SK-N-SH (cell line): ENCODE results near the gene DVL2. TPM values are rescaled to one million over a fixed set of nuclear protein-coding genes. Genes with fewer than 3 reads are reported as not detected.

Source experiments
- CTCF ChIA-PET: fragments of 300-600, 350-600 bp; formaldehyde crosslinking; extraction: SDS; loops from one replicate; lab custom pipeline; 2021; lab: Yijun Ruan, JAX
- POLR2A ChIA-PET: fragments of 350-600 bp; sonication (Branson Sonifier 250); formaldehyde crosslinking; extraction: SDS; loops from one replicate; lab custom pipeline; 2020; ENCODE audit warnings: antibody characterized with exemption, inconsistent platforms; lab: Yijun Ruan, JAX
- DNase-seq: peaks from one replicate; pipeline ENCODE4 v3.0.0; 2012
- H2AFZ ChIP-seq: fragments of 200-600 bp; sonication (generic); 2 replicates; pipeline ENCODE4 v1.8.1; 2016; ENCODE audit warnings: antibody characterized with exemption, mild to moderate bottlenecking, low read depth
- H3F3A ChIP-seq: fragments of 200-600 bp; sonication (generic); replicated peaks from 2 replicates; pipeline ENCODE3; 2016; ENCODE audit warnings: antibody characterized with exemption, mild to moderate bottlenecking; ENCODE audit not compliant: insufficient read depth
- H3K27ac ChIP-seq, 2 experiments: fragments of 200-500 bp in 1 of 2; fragments of 200-600 bp in 1 of 2; sonication (Bioruptor generic) in 1 of 2; sonication (generic), shearing (Covaris generic) in 1 of 2; 2 replicates each; pipeline versions ENCODE4 v1.5.1 to v1.6.1; 2014 to 2016; ENCODE audit warnings: low read depth in 2 of 2, inconsistent platforms in 1 of 2, low read length in 1 of 2, mild to moderate bottlenecking in 1 of 2, mixed read lengths in 1 of 2
- H3K27me3 ChIP-seq: fragments of 200-600 bp; sonication (generic), shearing (Covaris generic); 2 replicates; pipeline ENCODE4 v1.6.1; 2016; ENCODE audit warnings: mixed run types; ENCODE audit not compliant: insufficient read depth
- H3K36me3 ChIP-seq, 2 experiments: fragments of 200-500 bp in 1 of 2; fragments of 200-600 bp in 1 of 2; sonication (Bioruptor generic) in 1 of 2; sonication (generic) in 1 of 2; replicated peaks in 1 of 2; 2 replicates each; pipeline versions ENCODE3 to v1.5.1; 2014 to 2016; ENCODE audit warnings: low read length in 1 of 2, mild to moderate bottlenecking in 1 of 2; ENCODE audit not compliant: insufficient read depth in 2 of 2, control insufficient read depth in 1 of 2
- H3K4me1 ChIP-seq, 2 experiments: fragments of 200-500 bp in 1 of 2; fragments of 200-600 bp in 1 of 2; sonication (Bioruptor generic) in 1 of 2; sonication (generic), shearing (Covaris generic) in 1 of 2; 2 replicates each; pipeline versions ENCODE4 v1.5.1 to v1.6.1; 2014 to 2016; ENCODE audit warnings: low read depth in 1 of 2, low read length in 1 of 2, mixed run types in 1 of 2; ENCODE audit not compliant: insufficient read depth in 2 of 2, control insufficient read depth in 1 of 2
- H3K4me2 ChIP-seq: fragments of 200-600 bp; sonication (generic), shearing (Covaris generic); 2 replicates; pipeline ENCODE4 v1.6.1; 2017; ENCODE audit warnings: mixed run types
- H3K4me3 ChIP-seq, 2 experiments: fragments of 200-500 bp in 1 of 2; fragments of 200-600 bp in 1 of 2; sonication (Bioruptor generic) in 1 of 2; sonication (generic), shearing (Covaris generic) in 1 of 2; 2 replicates each; pipeline versions ENCODE4 v1.5.1 to v1.8.1; 2014 to 2016; ENCODE audit warnings: low read depth in 2 of 2, inconsistent platforms in 1 of 2, low read length in 1 of 2, mild to moderate bottlenecking in 1 of 2, mixed read lengths in 1 of 2, moderate library complexity in 1 of 2
- H3K79me2 ChIP-seq: fragments of 200-600 bp; sonication (generic); 2 replicates; pipeline ENCODE4 v1.8.1; 2017; ENCODE audit warnings: mild to moderate bottlenecking; ENCODE audit not compliant: insufficient read depth
- H3K9ac ChIP-seq: fragments of 200-600 bp; sonication (generic); 2 replicates; pipeline ENCODE4 v1.6.1; 2017; ENCODE audit warnings: mixed run types
- H3K9me2 ChIP-seq: fragments of 200-600 bp; sonication (generic); 2 replicates; pipeline ENCODE4 v1.6.1; 2017; ENCODE audit warnings: mixed run types
- H3K9me3 ChIP-seq: fragments of 200-600 bp; sonication (generic); 2 replicates; pipeline ENCODE4 v1.6.1; 2017; ENCODE audit warnings: mixed run types, mild to moderate bottlenecking, moderate library complexity
- H4K20me1 ChIP-seq: fragments of 200-600 bp; sonication (generic); 2 replicates; pipeline ENCODE4 v1.6.1; 2017; ENCODE audit warnings: mild to moderate bottlenecking, mixed run types; ENCODE audit not compliant: insufficient read depth
- CHD2 ChIP-seq: fragments of 150-350 bp; IDR thresholded peaks from 2 replicates; pipeline ENCODE4 v1.6.1; 2018; ENCODE audit warnings: low read length; ENCODE audit not compliant: partially characterized antibody
- ELF1 ChIP-seq: IDR thresholded peaks from 2 replicates; pipeline ENCODE4 v1.4.0; 2012
- EP300 ChIP-seq, 2 experiments: IDR thresholded peaks; 2 replicates each; pipeline versions ENCODE4 v1.4.0 to v1.6.1; 2012; ENCODE audit warnings: borderline replicate concordance in 1 of 2, low read depth in 1 of 2, low read length in 1 of 2
- EZH2phosphoT487 ChIP-seq: fragments of 200-600 bp; sonication (generic); IDR thresholded peaks from 2 replicates; pipeline ENCODE4 v1.6.1; 2017; ENCODE audit warnings: low read depth, mixed run types, mild to moderate bottlenecking, antibody characterized with exemption, moderate library complexity, borderline replicate concordance
- FOSL2 ChIP-seq: IDR thresholded peaks from 2 replicates; pipeline ENCODE4 v1.4.0; 2012; ENCODE audit warnings: low read depth, mild to moderate bottlenecking, moderate library complexity, borderline replicate concordance
- GATA2 ChIP-seq: sonication (generic); formaldehyde crosslinking; IDR thresholded peaks from 2 replicates; pipeline ENCODE4 v1.5.0; 2020; ENCODE audit warnings: mild to moderate bottlenecking, missing genetic modification reagents
- MAX ChIP-seq: IDR thresholded peaks from 2 replicates; pipeline ENCODE4 v1.4.0; 2012; ENCODE audit warnings: low read depth
- MEF2A ChIP-seq: IDR thresholded peaks from 2 replicates; pipeline ENCODE4 v1.4.0; 2012; ENCODE audit warnings: low read depth, borderline replicate concordance
- NFIC ChIP-seq: IDR thresholded peaks from 2 replicates; pipeline ENCODE4 v1.4.0; 2012; ENCODE audit warnings: borderline replicate concordance
- POLR2AphosphoS5 ChIP-seq: IDR thresholded peaks from 2 replicates; pipeline ENCODE4 v1.6.1; 2012; ENCODE audit warnings: low read depth, low read length
- RAD21 ChIP-seq: IDR thresholded peaks from 2 replicates; pipeline ENCODE4 v1.6.1; 2012; ENCODE audit warnings: mild to moderate bottlenecking, low read length
- REST ChIP-seq: IDR thresholded peaks from 2 replicates; pipeline ENCODE4 v1.6.1; 2012; ENCODE audit warnings: mild to moderate bottlenecking, low read depth, low read length, moderate library complexity
- RFX5 ChIP-seq: IDR thresholded peaks from 2 replicates; pipeline ENCODE4 v1.6.1; 2012; ENCODE audit warnings: mild to moderate bottlenecking, improper control_type of control experiment, low read length
- SIN3A ChIP-seq: IDR thresholded peaks from 2 replicates; pipeline ENCODE4 v1.6.1; 2012; ENCODE audit warnings: low read depth, mild to moderate bottlenecking, low read length, moderate library complexity, borderline replicate concordance
- TAF1 ChIP-seq: IDR thresholded peaks from 2 replicates; pipeline ENCODE4 v1.6.1; 2012; ENCODE audit warnings: low read depth, mild to moderate bottlenecking, low read length, moderate library complexity, borderline replicate concordance
- TCF12 ChIP-seq: IDR thresholded peaks from 2 replicates; pipeline ENCODE4 v1.4.0; 2012
- TEAD4 ChIP-seq: IDR thresholded peaks from 2 replicates; pipeline ENCODE4 v1.4.0; 2012; ENCODE audit warnings: mild to moderate bottlenecking, borderline replicate concordance; ENCODE audit not compliant: insufficient read depth
- USF1 ChIP-seq: IDR thresholded peaks from 2 replicates; pipeline ENCODE4 v1.4.0; 2012; ENCODE audit warnings: low read depth, borderline replicate concordance
- ZBTB33 ChIP-seq: IDR thresholded peaks from 2 replicates; pipeline ENCODE4 v1.4.0; 2012; ENCODE audit warnings: low read depth, borderline replicate concordance
- WGBS: methylation state at CpG from one replicate; pipeline ENCODE4 v1.1.6; 2017; ENCODE audit warnings: low lambda C conversion rate; 5-methylcytosine and 5-hydroxymethylcytosine counted together
- polyA plus RNA-seq, 3 experiments: library from polyadenylated mRNA; depleted of rRNA; stranded (reverse); fragments of >200 nt; gene quantifications; 2 replicates each; pipeline ENCODE4 v1.2.3, GENCODE V29; 2012

Gene DVL2
- polyA plus RNA-seq, 1 of the 3 experiments (the other 2 are of a cell fraction), result 8.3 TPM

GRCh38 chr17:7224661-7225111, 9.6 kb downstream of the DVL2 start (continued):
- TF ChIP-seq CHD2 (no peak), EZH2phosphoT487 (no peak), RFX5 (no peak), FOSL2 (no peak), REST (no peak), RAD21 (no peak)

- WGBS, result 71% methylated on average over 3 of the region's 10 CpGs
- TF ChIP-seq TCF12 (no peak), CHD2 (no peak), USF1 (no peak), SIN3A (no peak), GATA2 (no peak), EZH2phosphoT487 (no peak), TEAD4 (no peak), MEF2A (no peak), REST (no peak), EP300 (IDR thresholded peaks at IDR 0.05; ENCODE audit: borderline replicate concordance in 1 of 2, low read depth in 1 of 2, low read length in 1 of 2) (no peak), POLR2AphosphoS5 (no peak), ELF1 (no peak), NFIC (no peak), ZBTB33 (no peak), TAF1 (no peak), MAX (no peak)
Measured at GRCh38 chr17:7224110-7224509, 10.2 kb downstream of the DVL2 start.

More at GRCh38 chr17:7224110-7224509, 10.2 kb downstream of the DVL2 start:
- no peaks in the 10 kb centered on the region for H3K9me2 ChIP-seq
- H3F3A ChIP-seq, result peaks cover 37% of the 10 kb centered on the region
- ChIA-PET CTCF (interaction anchor here (2.3 to 3.5 kb wide), 2 partner anchors 9 to 73 kb away, joined by 8 to 15 read pairs; no protein-coding TSS in a partner anchor), POLR2A (interaction anchor here (1.4 to 4.9 kb wide), 3 partner anchors 10 to 178 kb away, joined by 3 to 27 read pairs (median 6); partner anchors contain the start of gene DVL2)
- H3K4me3 ChIP-seq, result no peak overlapping the region
- H3K27ac ChIP-seq, result no peak overlapping the region
- no peaks in the 10 kb centered on the region; the same call in 1 of the 2 replicates for H4K20me1 ChIP-seq
- no peak overlapping the region for H2AFZ ChIP-seq
- DNase-seq, result no peak
- no peak overlapping the region for H3K4me2 ChIP-seq
- peaks cover 22% of the 10 kb centered on the region for H3K79me2 ChIP-seq
- no peaks in the 10 kb centered on the region for H3K27me3 ChIP-seq
- no peak overlapping the region for H3K9ac ChIP-seq
- H3K9me3 ChIP-seq, result no peaks in the 10 kb centered on the region
- peaks cover 38 to 67% of the 10 kb centered on the region in 2 experiments for H3K36me3 ChIP-seq
- peaks cover under 1 to 24% of the 10 kb centered on the region in 2 experiments; a peak in 2 of 4 replicates for H3K4me1 ChIP-seq
